AG04450 (cell line): ENCODE results near the gene SIN3A. TPM values are rescaled to one million over a fixed set of nuclear protein-coding genes. Genes with fewer than 3 reads are reported as not detected.

ENCODE experiments used
- CTCF ChIA-PET: fragments of 300-600, 350-600 bp; formaldehyde crosslinking; extraction: SDS; loops from one replicate; lab custom pipeline; 2022; ENCODE audit warnings: antibody characterized with exemption, inconsistent platforms; lab: Charles Lee
- POLR2A ChIA-PET: fragments of 350-600 bp; formaldehyde crosslinking; extraction: SDS; loops from one replicate; lab custom pipeline; 2021; ENCODE audit warnings: antibody characterized with exemption, inconsistent platforms; lab: Yijun Ruan, JAX
- DNase-seq: peaks from one replicate; pipeline ENCODE4 v3.0.0-alpha.2; 2011; ENCODE audit warnings: low read depth, low spot score
- H3K27ac ChIP-seq: one replicate; pipeline ENCODE4 v1.5.1; 2012; ENCODE audit warnings: low read depth, low read length, control low read depth
- H3K27me3 ChIP-seq: one replicate; pipeline ENCODE4 v1.6.0; 2012; ENCODE audit warnings: low read length; ENCODE audit not compliant: control insufficient read depth, insufficient read depth
- H3K4me3 ChIP-seq: 2 replicates; pipeline ENCODE4 v1.5.1; 2011; ENCODE audit warnings: mild to moderate bottlenecking, low read depth, low read length, control low read depth
- H3K9me3 ChIP-seq: 2 replicates; pipeline ENCODE4 v1.5.1; 2012; ENCODE audit warnings: low read length; ENCODE audit not compliant: control insufficient read depth, insufficient read depth
- polyA plus RNA-seq: library from polyadenylated mRNA; depleted of rRNA; stranded (reverse); fragments of >200 nt; gene quantifications from 2 replicates; pipeline ENCODE4 v1.2.3, GENCODE V29; 2011
- TF ChIP-seq, protein P1 (sequence below): IDR thresholded peaks from 2 replicates; pipeline ENCODE4 v1.5.1; 2011; ENCODE audit warnings: low read depth, low read length, control low read depth, inconsistent platforms

Gene SIN3A
- polyA plus RNA-seq, 1 experiment: 28.0 TPM

DNA sequence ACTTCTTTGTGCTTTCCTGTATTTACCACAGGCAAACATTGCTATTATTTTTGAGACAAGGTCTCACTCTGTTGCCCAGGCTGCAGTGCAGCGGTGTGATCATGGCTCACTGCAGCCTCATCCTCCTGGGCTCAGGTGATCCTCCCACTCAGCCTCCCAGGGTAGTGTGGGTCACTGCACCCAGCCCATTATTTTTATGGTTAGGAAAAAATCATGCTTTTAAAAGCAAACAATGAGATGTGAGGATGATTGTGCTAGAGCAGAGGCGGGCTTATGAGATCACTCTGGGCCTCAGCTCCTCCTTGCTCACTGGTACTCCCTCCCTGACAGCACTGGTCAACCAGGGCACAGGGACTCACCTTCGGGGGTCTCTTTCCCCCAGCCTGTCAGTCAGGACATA, 85.3 kb downstream of the SIN3A start:
- Histone ChIP-seq H3K4me3 (no peak overlapping the region), H3K27me3 (no peaks in the 10 kb centered on the region), H3K27ac (no peak overlapping the region), H3K9me3 (no peaks in the 10 kb centered on the region; the same call in 1 of the 2 replicates)
- TF ChIP-seq, protein P1, sequence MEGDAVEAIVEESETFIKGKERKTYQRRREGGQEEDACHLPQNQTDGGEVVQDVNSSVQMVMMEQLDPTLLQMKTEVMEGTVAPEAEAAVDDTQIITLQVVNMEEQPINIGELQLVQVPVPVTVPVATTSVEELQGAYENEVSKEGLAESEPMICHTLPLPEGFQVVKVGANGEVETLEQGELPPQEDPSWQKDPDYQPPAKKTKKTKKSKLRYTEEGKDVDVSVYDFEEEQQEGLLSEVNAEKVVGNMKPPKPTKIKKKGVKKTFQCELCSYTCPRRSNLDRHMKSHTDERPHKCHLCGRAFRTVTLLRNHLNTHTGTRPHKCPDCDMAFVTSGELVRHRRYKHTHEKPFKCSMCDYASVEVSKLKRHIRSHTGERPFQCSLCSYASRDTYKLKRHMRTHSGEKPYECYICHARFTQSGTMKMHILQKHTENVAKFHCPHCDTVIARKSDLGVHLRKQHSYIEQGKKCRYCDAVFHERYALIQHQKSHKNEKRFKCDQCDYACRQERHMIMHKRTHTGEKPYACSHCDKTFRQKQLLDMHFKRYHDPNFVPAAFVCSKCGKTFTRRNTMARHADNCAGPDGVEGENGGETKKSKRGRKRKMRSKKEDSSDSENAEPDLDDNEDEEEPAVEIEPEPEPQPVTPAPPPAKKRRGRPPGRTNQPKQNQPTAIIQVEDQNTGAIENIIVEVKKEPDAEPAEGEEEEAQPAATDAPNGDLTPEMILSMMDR: no peak
- POLR2A ChIA-PET: no interaction called here
- CTCF ChIA-PET: no interaction called here
- DNase-seq: no peak

- Histone ChIP-seq H3K27me3 (no peaks in the 10 kb centered on the region), H3K27ac (no peak overlapping the region), H3K9me3 (no peaks in the 10 kb centered on the region; the same call in 1 of the 2 replicates), H3K4me3 (no peak overlapping the region)
- TF ChIP-seq, protein P1: no peak
- POLR2A ChIA-PET: no interaction called here
- CTCF ChIA-PET: no interaction called here
- no peak for DNase-seq
These were observed 86.6 kb downstream of the SIN3A start for GRCh38 chr15:75364881-75365280.

- Histone ChIP-seq H3K27me3 (no peaks in the 10 kb centered on the region), H3K4me3 (no peak overlapping the region), H3K9me3 (no peaks in the 10 kb centered on the region; the same call in 1 of the 2 replicates), H3K27ac (no peak overlapping the region)
- TF ChIP-seq, protein P1: no peak
- CTCF ChIA-PET: no interaction called here
- no peak for DNase-seq
- POLR2A ChIA-PET: interaction anchor here (1.1 kb wide), 1 partner anchor 16 kb away, joined by 5 read pairs; no protein-coding TSS in a partner anchor
These were observed 87.7 kb downstream of the SIN3A start for GRCh38 chr15:75363786-75364185.

DNA sequence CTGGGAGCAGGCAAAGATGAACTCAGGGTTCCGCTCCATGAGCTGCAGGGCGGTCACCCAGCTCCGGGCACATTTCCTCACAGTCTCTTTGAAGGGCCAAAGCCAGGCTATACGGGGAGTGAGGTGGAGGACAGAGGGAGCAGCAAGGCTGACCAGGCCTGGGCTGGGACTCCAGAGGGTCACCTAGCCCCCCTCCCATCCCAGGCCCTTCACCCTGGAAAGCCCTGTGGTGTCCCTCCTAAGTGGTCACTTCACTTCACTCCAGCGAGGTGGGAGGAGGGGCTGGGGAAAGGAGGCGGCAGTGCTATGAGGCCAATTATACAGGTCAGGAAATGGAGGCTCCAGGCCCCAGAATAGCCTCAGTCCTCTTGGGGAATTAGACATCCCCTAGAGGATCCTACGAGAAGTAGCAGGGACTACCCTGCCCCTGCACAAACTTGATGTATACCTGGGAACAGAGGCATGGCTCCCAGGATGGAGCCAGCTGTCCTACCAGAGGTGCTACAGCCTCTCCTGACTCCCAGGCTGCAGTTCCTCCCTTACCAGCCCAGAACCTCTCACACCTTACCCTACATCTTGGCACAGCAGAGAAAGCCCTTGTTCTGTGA, 88.7 kb downstream of the SIN3A start:
- no peaks in the 10 kb centered on the region; the same call in 1 of the 2 replicates for H3K9me3 ChIP-seq
- POLR2A ChIA-PET: interaction anchor here (0.5 to 1.1 kb wide), 2 partner anchors 15 to 330 kb away, joined by 3 to 5 read pairs; no protein-coding TSS in a partner anchor
- no peak for DNase-seq
- CTCF ChIA-PET: no interaction called here
- no peaks in the 10 kb centered on the region for H3K27me3 ChIP-seq
- TF ChIP-seq, protein P1: no peak
- no peak overlapping the region for H3K4me3 ChIP-seq
- H3K27ac ChIP-seq: no peak overlapping the region

GRCh38 chr15:75361989-75362641, 89.4 kb downstream of the SIN3A start:
- no peaks in the 10 kb centered on the region; the same call in 1 of the 2 replicates for H3K9me3 ChIP-seq
- ChIA-PET POLR2A (interaction anchor here (0.5 kb wide), 1 partner anchor 329 kb away, joined by 3 read pairs; no protein-coding TSS in a partner anchor), CTCF (no interaction called here)
- no peak for DNase-seq
- H3K4me3 ChIP-seq: no peak overlapping the region
- H3K27ac ChIP-seq: no peak overlapping the region
- TF ChIP-seq, protein P1: no peak
- no peaks in the 10 kb centered on the region for H3K27me3 ChIP-seq
